ENCODE results near the gene KANTR. TPM values are rescaled to one million over a fixed set of nuclear protein-coding genes. Genes with fewer than 3 reads are reported as not detected.

Gene KANTR
- total and polyA plus RNA-seq, 2 of the 4 experiments (the other 2 are of a cell fraction): 1.6 to 6.3 TPM

GRCh38 chrX:53077207-53078197 lies 16.4 kb upstream of the KANTR start (continued):
- TF ChIP-seq CHD1 (IDR thresholded peaks at IDR 0.05; ENCODE audit: low read depth, low read length): no peak
- no peak for TF ChIP-seq SMC3 (IDR thresholded peaks at IDR 0.05; ENCODE audit: low read depth, low read length)

GRCh38 chrX:53078943-53079342 lies 15.0 kb upstream of the KANTR start:
- Histone ChIP-seq H3K4me3 (ENCODE audit: insufficient read depth, low read depth, low read length) (no peak overlapping the region), H2BK5ac (ENCODE audit: low read depth, low read length, poor library complexity, severe bottlenecking) (no peak overlapping the region), H2AK5ac (ENCODE audit: low read depth, low read length) (no peak overlapping the region), H3K18ac (ENCODE audit: low read depth, low read length) (no peak overlapping the region), H3K79me1 (ENCODE audit: low read depth in 1 of 2, low read length in 2 of 2) (peaks cover 3 to 17% of the 10 kb centered on the region in 2 experiments; a peak in 2 of 4 replicates), H2BK20ac (ENCODE audit: low read depth, low read length) (no peak overlapping the region), H3K36me3 (ENCODE audit: control insufficient read depth, insufficient read depth, low read length) (peaks cover 13% of the 10 kb centered on the region), H4K20me1 (ENCODE audit: insufficient read depth, low read length) (peaks cover 16% of the 10 kb centered on the region), H3K4ac (ENCODE audit: low read depth, low read length) (no peak overlapping the region), H2AK9ac (replicated peaks; ENCODE audit: low read depth, low read length, poor library complexity) (no peak overlapping the region), H4K8ac (ENCODE audit: low read depth in 2 of 2, low read length in 2 of 2) (no peak overlapping the region), H3K27ac (ENCODE audit: insufficient read depth, low read length) (no peak overlapping the region), H3K9me1 (ENCODE audit: insufficient read depth, low read length) (peaks cover 4% of the 10 kb centered on the region), H3K9me3 (ENCODE audit: control insufficient read depth, insufficient read depth, low read length) (no peaks in the 10 kb centered on the region), H3K27me3 (ENCODE audit: control insufficient read depth, insufficient read depth, low read length) (no peaks in the 10 kb centered on the region; the same call in 1 of the 2 replicates), H2BK120ac (ENCODE audit: low read depth, low read length) (no peak overlapping the region), H3K9ac (ENCODE audit: low read depth, low read length) (no peak overlapping the region), H4K5ac (ENCODE audit: low read depth, low read length) (no peak overlapping the region), H3K4me2 (ENCODE audit: low read depth, low read length) (no peak overlapping the region), H3K4me1 (ENCODE audit: control insufficient read depth, insufficient read depth, low read length) (peaks cover 3% of the 10 kb centered on the region; the same call in 1 of the 2 replicates), H3K14ac (replicated peaks; ENCODE audit: low read depth, low read length) (no peak overlapping the region), H2BK15ac (ENCODE audit: low read depth, low read length) (no peak overlapping the region), H4K91ac (ENCODE audit: insufficient read depth, low read depth, low read length) (no peak overlapping the region), H3K56ac (ENCODE audit: extremely low read depth, insufficient read depth, low read length) (no peak overlapping the region), H3K23ac (ENCODE audit: low read depth, low read length) (no peak overlapping the region), H2AFZ (replicated peaks; ENCODE audit: low read length, poor library complexity) (no peak overlapping the region)
- no peak for TF ChIP-seq MXI1 (IDR thresholded peaks at IDR 0.05; ENCODE audit: borderline replicate concordance, low read depth, low read length)
- TF ChIP-seq CHD1 (IDR thresholded peaks at IDR 0.05; ENCODE audit: low read depth, low read length): no peak
- no peak for TF ChIP-seq NFE2L2 (IDR thresholded peaks at IDR 0.05; ENCODE audit: low read depth, low read length)
- TF ChIP-seq BHLHE40 (IDR thresholded peaks at IDR 0.05; ENCODE audit: low read depth, low read length): no peak
- in situ Hi-C loops (cut with MboI; ENCODE audit: low sequenced_read_pairs): no loop called here
- no TSS peak for BruUV-seq (replicated peaks)
- intact Hi-C loops (cut with micrococcal nuclease): no loop called here
- no peak for ATAC-seq (ENCODE audit: low read depth)
- no CpG with 5 or more reads among the region's 1 CpG for WGBS, 2 experiments (ENCODE audit: extremely low coverage in 2 of 2, insufficient read length in 1 of 2)
- dilution Hi-C loops (cut with HindIII; ENCODE audit: low sequenced_read_pairs, unreplicated experiment): no loop called here
- CTCF ChIA-PET: no interaction called here
- no peak for DNase-seq
- POLR2A ChIA-PET (ENCODE audit: unreplicated experiment): no interaction called here
